ENCODE results near the gene KLHL29. TPM values are rescaled to one million over a fixed set of nuclear protein-coding genes. Genes with fewer than 3 reads are reported as not detected.

KLHL29 gene
- total RNA-seq, 2 experiments from 2014 or later: 0.23 to 0.66 TPM

DNA sequence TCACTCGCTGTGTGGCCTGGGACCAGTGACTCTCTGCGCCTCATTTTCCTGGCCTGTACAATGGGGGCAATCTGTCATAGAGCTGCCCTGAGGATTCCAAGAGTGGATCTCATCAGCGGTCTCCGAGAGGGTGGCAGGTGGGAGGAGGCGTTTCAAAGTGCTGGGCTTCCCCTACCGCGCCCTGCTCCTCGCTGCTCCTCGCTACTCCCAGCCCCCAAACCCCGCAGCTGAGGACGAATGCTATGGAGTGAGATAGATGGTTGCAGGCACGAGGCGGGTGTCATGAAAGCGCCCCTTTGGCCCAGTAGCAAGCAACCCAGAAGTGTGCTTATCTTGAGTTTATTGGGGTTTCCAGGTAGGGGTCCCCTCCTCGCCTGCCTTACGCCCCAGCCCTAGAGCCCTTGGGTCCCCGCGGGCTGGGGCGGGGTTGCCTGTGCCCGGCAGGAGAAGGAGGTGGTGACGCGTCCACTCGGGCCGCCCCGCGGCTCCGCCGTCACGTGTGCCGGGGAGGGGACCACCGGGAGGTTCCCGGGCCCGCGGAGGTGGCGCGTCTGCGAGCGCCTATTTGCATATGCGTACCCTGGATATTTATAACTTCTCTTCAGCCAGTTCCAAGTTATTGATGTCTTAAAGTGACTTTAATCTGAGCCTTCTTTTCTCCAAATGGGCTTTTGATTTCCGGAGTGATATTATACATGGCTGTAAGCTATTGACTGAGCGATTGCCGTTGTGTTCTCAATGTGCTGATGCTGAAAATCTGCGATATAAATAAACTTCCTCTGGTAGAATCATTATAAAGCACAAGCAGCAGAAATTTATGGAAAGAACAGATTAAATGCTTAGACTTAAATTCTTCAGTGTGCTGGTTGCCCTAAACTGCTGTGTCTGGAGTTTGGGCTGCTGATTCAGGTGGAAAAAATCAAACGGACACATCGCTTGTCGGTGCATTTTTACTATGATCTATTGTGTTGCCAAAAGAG lies 278.3 kb downstream of the KLHL29 start:
- BruUV-seq (replicated peaks): no TSS peak
- Histone ChIP-seq H3K9me3 (ENCODE audit: low read length) (no peaks in the 10 kb centered on the region), H4K20me1 (ENCODE audit: insufficient read depth, low read length) (no peaks in the 10 kb centered on the region), H2AFZ (ENCODE audit: low read length) (no peak overlapping the region), H3K4me1 (ENCODE audit: insufficient read depth, low read length, poor library complexity, severe bottlenecking) (no peaks in the 10 kb centered on the region), H3K79me2 (ENCODE audit: insufficient read depth, low read depth, low read length) (no peaks in the 10 kb centered on the region), H3K36me3 (ENCODE audit: insufficient read depth, low read length) (no peaks in the 10 kb centered on the region), H3K27ac (ENCODE audit: low read depth, low read length, poor library complexity, severe bottlenecking) (no peak overlapping the region), H3K4me2 (ENCODE audit: low read length) (no peak overlapping the region), H3K4me3 (ENCODE audit: low read depth, low read length, poor library complexity, severe bottlenecking) (no peak overlapping the region), H3K9me2 (ENCODE audit: insufficient read depth, low read length) (no peaks in the 10 kb centered on the region)
- intact Hi-C loops (cut with micrococcal nuclease; ENCODE audit: unreplicated experiment): no loop called here
- POLR2A ChIA-PET: interaction anchor here (0.5 kb wide), 1 partner anchor 300 kb away, joined by 4 read pairs; no protein-coding TSS in a partner anchor
- CTCF ChIA-PET (ENCODE audit: unreplicated experiment): no interaction called here
- no peak for TF ChIP-seq CTCF (conservative IDR thresholded peaks at IDR 0.05; ENCODE audit: low read length)
- TF ChIP-seq EZH2phosphoT487 (IDR thresholded peaks at IDR 0.05; ENCODE audit: borderline replicate concordance, low read depth, low read length): no peak
- DNase-seq (ENCODE audit: low spot score): no peak

- Histone ChIP-seq H2AFZ (ENCODE audit: low read length) (no peak overlapping the region), H3K27ac (ENCODE audit: low read depth, low read length, poor library complexity, severe bottlenecking) (no peak overlapping the region), H4K20me1 (ENCODE audit: insufficient read depth, low read length) (no peaks in the 10 kb centered on the region), H3K9me3 (ENCODE audit: low read length) (no peaks in the 10 kb centered on the region), H3K36me3 (ENCODE audit: insufficient read depth, low read length) (no peaks in the 10 kb centered on the region), H3K9me2 (ENCODE audit: insufficient read depth, low read length) (no peaks in the 10 kb centered on the region), H3K4me1 (ENCODE audit: insufficient read depth, low read length, poor library complexity, severe bottlenecking) (no peaks in the 10 kb centered on the region), H3K79me2 (ENCODE audit: insufficient read depth, low read depth, low read length) (no peaks in the 10 kb centered on the region), H3K4me2 (ENCODE audit: low read length) (no peak overlapping the region), H3K4me3 (ENCODE audit: low read depth, low read length, poor library complexity, severe bottlenecking) (no peak overlapping the region)
- ChIA-PET CTCF (ENCODE audit: unreplicated experiment) (no interaction called here), POLR2A (interaction anchor here (0.5 kb wide), 1 partner anchor 299 kb away, joined by 4 read pairs; no protein-coding TSS in a partner anchor)
- BruUV-seq (replicated peaks): no TSS peak
- intact Hi-C loops (cut with micrococcal nuclease; ENCODE audit: unreplicated experiment): no loop called here
- TF ChIP-seq CTCF (conservative IDR thresholded peaks at IDR 0.05; ENCODE audit: low read length): no peak
- DNase-seq (ENCODE audit: low spot score): no peak
Measured at GRCh38 chr2:23664066-23664788, 279.2 kb downstream of the KLHL29 start.

Measured in OCI-LY7 (cell line).